Umbilical cord (tissue), 2 donors: Measurements from ENCODE around the gene SLC9A5. TPM values are rescaled to one million over a fixed set of nuclear protein-coding genes. Genes with fewer than 3 reads are reported as not detected.

Experiments
- DNase-seq: peaks from one replicate; pipeline ENCODE4 v3.0.0-alpha.2; 2015; ENCODE audit warnings: low spot score
- total RNA-seq: library from RNA; depleted of rRNA; stranded (reverse); fragments of >200 nt; gene quantifications from one replicate; pipeline ENCODE4 v1.2.3, GENCODE V29; 2014; ENCODE audit warnings: low replicate concordance; ENCODE audit not compliant: insufficient read depth

SLC9A5 gene
- total RNA-seq, 1 donor from 2014 or later: 1.2 TPM

DNA sequence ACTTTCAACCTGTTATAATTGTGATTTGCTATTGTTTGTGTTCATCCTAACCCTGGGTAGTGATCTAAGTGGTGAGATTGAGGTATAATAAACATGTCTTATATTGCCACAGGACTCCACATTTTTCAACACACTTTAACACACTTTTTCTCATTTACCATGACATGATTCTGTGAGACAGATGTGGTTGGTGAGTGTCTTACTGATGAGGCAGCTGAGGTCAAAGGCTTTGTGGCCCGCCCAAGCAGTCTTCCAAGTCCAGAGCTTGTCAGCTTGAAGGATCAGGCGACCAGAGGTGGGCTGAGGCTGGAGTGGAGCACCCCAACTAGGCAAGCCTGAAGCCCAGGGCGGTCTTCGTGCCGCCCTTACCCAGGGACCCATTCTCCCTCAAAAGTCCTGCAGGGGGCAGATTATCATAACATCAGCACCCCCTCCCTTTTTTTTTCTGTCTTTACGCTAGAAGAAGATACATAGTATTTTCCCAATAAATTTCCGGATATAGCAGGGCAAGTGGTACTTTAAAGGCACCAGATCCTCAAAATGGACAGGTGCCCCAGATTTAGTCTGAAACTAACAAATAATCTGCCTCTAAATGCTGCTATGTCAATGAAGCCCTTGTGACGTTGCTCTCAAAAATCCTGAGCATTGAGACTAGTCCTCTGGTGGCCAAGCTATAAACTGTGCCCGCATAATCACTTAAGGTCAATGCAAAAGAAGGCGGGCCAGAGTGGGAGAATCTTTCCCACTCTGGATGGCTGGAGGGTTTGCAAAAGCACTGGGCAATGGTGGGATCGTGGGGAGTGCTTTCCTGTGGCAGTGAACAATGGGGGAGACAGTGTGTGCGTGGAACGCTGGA is 56.7 kb downstream of the SLC9A5 start:
- no peak for DNase-seq

DNA sequence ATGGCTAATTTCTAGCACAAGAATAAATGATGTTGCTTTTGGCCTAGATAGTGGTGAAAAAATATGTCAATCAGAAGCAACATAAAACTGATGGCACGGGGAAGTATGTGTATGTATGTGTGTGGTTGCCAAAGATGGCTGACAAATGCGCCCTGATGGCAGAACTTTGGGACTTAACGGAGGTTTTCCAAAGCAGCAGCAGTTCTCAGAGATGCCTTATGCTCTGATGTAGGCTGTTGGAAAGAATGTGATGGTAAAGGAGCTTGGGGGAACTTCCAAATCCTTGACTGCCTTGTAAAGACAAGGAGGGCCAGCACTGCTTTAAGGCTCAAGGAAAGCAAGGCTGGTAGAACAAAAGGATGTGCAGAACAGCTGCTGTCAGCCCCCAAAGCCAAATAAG is 61.8 kb downstream of the SLC9A5 start:
- DNase-seq: peak; percentile 15

DNA sequence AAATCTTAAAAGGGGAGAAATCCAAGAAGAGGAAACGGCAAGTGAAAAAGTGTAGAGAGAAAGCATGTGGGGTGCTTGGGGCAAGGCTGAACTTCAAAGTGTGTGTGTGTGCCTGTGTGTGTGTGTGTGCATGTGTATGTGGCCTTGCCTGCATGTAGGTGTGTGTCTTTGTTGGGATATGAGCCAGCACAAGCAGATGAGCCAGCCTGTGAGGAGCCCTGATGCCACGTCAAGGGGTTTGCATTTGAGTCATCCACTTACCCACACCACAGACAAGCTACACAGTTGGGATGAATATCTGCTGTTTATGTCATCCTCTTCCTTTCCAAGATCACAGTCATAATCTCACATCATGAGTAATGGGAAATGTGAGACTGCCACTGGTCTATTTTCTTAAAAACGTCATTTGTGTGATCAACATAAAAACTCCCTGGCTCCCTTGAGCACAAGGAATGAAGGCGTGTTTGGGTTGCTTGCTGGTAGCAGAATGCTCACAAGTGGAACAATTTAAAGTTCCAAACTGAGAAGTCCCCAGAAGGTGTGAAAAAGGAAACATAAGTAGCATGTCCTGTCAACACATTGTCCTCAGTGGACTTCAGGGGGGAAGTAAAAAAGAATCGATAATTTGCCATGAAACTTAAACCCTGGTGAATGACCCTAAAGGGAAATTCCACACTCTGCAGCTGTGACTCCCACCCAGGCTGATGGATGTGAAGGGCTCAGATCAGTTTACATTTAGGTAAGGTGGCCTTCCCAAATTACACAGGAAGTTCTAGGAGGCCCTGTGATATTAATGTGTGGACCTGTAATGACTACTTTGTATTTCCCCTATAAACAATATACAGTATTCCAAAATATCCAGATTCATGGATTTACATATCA is 63.1 kb downstream of the SLC9A5 start:
- peak; percentile 92 for DNase-seq

DNA sequence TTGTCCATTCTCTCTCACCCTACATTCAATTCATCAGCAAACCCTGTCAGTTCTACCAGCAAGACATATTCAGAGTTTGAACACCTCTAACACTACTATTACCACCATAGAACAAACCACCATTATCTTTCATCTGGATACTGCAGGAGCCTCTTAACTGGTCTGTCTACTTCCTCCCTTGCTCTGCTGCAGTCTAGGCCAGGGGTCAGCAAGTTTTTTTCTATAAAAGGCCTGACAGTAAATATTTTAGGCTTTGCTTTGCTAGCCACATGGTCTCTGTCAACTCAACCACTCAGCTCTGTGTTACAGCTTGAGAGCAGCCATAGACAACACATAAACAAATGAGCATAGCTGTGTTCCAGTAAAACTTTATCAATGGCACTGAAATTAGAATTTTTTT is 63.9 kb downstream of the SLC9A5 start:
- peak; percentile 59 for DNase-seq

DNA sequence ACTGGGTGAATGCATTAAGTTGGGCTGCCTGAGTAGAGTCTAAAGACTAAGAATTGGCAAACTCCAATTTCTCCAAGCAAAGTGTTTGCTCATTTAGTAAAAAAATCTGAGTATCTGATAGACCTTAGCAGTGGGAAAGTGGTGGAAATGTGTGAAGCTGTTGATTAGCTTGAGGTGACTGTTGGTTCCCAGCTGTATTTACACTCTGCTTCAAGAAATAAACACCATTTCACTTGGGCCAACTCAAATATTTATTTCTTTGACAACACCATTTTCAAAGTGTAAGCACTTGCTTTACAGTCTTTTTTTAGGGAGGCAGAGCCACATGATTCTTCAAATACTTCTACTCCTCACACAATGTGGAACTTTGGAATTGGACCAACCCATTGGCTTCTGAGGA is 69.1 kb downstream of the SLC9A5 start:
- no peak for DNase-seq

Other genes starting within 250 kb of the SLC9A5 start
- gene CBFB, start 219.8 kb upstream of the SLC9A5 start, total RNA-seq: 51.3 TPM
- gene PHAF1, start 139.0 kb upstream of the SLC9A5 start, total RNA-seq: 18.5 TPM
- gene B3GNT9, start 98.0 kb upstream of the SLC9A5 start, total RNA-seq: 37.3 TPM
- 10.8 TPM for gene TRADD, start 89.1 kb upstream of the SLC9A5 start, total RNA-seq
- gene FBXL8, start 89.0 kb upstream of the SLC9A5 start, total RNA-seq: 9.6 TPM
- 17.3 TPM for gene HSF4, start 84.2 kb upstream of the SLC9A5 start, total RNA-seq
- gene NOL3, start 78.4 kb upstream of the SLC9A5 start, total RNA-seq: 17.1 TPM
- 2.6 TPM for gene MATCAP1, start 65.0 kb upstream of the SLC9A5 start, total RNA-seq
- gene EXOC3L1, start 58.8 kb upstream of the SLC9A5 start, total RNA-seq: 0.24 TPM
- gene E2F4, start 56.8 kb upstream of the SLC9A5 start, total RNA-seq: 85.7 TPM
- gene ELMO3, start 49.8 kb upstream of the SLC9A5 start, total RNA-seq: not detected
- gene TMEM208, start 21.8 kb upstream of the SLC9A5 start, total RNA-seq: 5.5 TPM
- gene FHOD1, start 1.5 kb upstream of the SLC9A5 start, total RNA-seq: 2.6 TPM
- gene PLEKHG4, start 30.6 kb downstream of the SLC9A5 start, total RNA-seq: 20.9 TPM
- gene KCTD19, start 77.8 kb downstream of the SLC9A5 start, total RNA-seq: 3.4 TPM
- gene LRRC36, start 77.8 kb downstream of the SLC9A5 start, total RNA-seq: 1.9 TPM
- 26.5 TPM for gene TPPP3, start 144.5 kb downstream of the SLC9A5 start, total RNA-seq
- gene ZDHHC1, start 167.5 kb downstream of the SLC9A5 start, total RNA-seq: 5.3 TPM
- 1.4 TPM for gene HSD11B2, start 182.1 kb downstream of the SLC9A5 start, total RNA-seq
- gene ATP6V0D1, start 232.2 kb downstream of the SLC9A5 start, total RNA-seq: 52.7 TPM
- not detected for gene AGRP, start 234.6 kb downstream of the SLC9A5 start, total RNA-seq